KMS-11 (cell line): ENCODE measurements around the gene MOV10.

Source experiments
- H2AFZ ChIP-seq: fragments of 200-600 bp; sonication (generic); 2 replicates; pipeline ENCODE4 v1.6.1; 2016; ENCODE audit warnings: antibody characterized with exemption, mixed run types, low read depth
- H3K27ac ChIP-seq: fragments of 200-600 bp; sonication (generic); 2 replicates; pipeline ENCODE4 v1.6.1; 2016; ENCODE audit warnings: mild to moderate bottlenecking, mixed run types
- H3K27me3 ChIP-seq: fragments of 200-600 bp; sonication (generic); 2 replicates; pipeline ENCODE4 v1.6.1; 2017; ENCODE audit warnings: mild to moderate bottlenecking, low read depth, mixed run types, moderate library complexity; ENCODE audit not compliant: insufficient read depth
- H3K36me3 ChIP-seq: fragments of 200-600 bp; sonication (generic); 2 replicates; pipeline ENCODE4 v1.6.1; 2017; ENCODE audit warnings: mild to moderate bottlenecking, mixed run types; ENCODE audit not compliant: insufficient read depth
- H3K4me1 ChIP-seq: fragments of 200-600 bp; sonication (generic); 2 replicates; pipeline ENCODE4 v1.6.1; 2016; ENCODE audit warnings: mild to moderate bottlenecking, low read depth, mixed run types; ENCODE audit not compliant: poor library complexity, severe bottlenecking
- H3K4me2 ChIP-seq: fragments of 200-600 bp; sonication (generic); 2 replicates; pipeline ENCODE4 v1.7.0; 2016; ENCODE audit warnings: mild to moderate bottlenecking, mixed run types
- H3K4me3 ChIP-seq: fragments of 200-600 bp; sonication (generic); IDR thresholded peaks from 2 replicates; pipeline ENCODE4 v1.6.1; 2017; ENCODE audit warnings: low read depth, low read length, mixed read lengths; ENCODE audit not compliant: insufficient read depth
- H3K79me2 ChIP-seq: fragments of 200-600 bp; sonication (generic); 2 replicates; pipeline ENCODE4 v1.6.1; 2016; ENCODE audit warnings: low read depth, mixed run types; ENCODE audit not compliant: insufficient read depth
- H3K9ac ChIP-seq: fragments of 200-600 bp; sonication (generic); 2 replicates; pipeline ENCODE4 v1.6.1; 2016; ENCODE audit warnings: mild to moderate bottlenecking, mixed run types
- H4K20me1 ChIP-seq: fragments of 200-600 bp; sonication (generic); 2 replicates; pipeline ENCODE4 v1.6.1; 2016; ENCODE audit warnings: mild to moderate bottlenecking, mixed run types; ENCODE audit not compliant: insufficient read depth
- TF ChIP-seq, protein P1 (sequence below): fragments of 200-600 bp; sonication (generic); conservative IDR thresholded peaks from 2 replicates; pipeline ENCODE4 v1.6.1; 2017; ENCODE audit warnings: low read depth, mild to moderate bottlenecking, antibody characterized with exemption, low read length, moderate library complexity, mixed read lengths

MOV10 gene

DNA sequence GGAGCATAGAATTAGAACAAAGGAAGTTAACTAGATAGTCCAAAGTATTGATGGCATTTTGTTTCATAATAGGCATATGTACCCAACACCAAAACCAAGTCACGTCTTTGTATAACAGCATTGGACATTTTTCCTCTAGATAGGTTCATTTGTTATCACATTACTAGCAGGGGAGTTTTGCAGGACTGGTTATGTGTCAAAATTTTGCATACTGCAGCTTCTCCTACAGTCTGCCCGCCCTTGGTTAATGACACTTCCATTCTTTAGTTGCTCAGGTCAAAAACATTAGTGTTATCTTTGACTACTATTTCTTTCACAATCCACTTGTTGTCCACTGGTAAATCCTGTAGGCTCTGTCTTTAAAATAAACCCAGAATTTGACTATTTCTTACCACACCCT is 45.9 kb upstream of the MOV10 start:
- Histone ChIP-seq H3K9ac (no peak overlapping the region), H3K36me3 (no peaks in the 10 kb centered on the region), H2AFZ (no peak overlapping the region), H3K4me1 (peaks cover 44% of the 10 kb centered on the region), H3K27ac (no peak overlapping the region), H3K79me2 (peaks cover 98% of the 10 kb centered on the region), H4K20me1 (peaks cover 7% of the 10 kb centered on the region; the same call in 1 of the 2 replicates), H3K4me3 (no peak overlapping the region), H3K4me2 (no peak overlapping the region), H3K27me3 (no peaks in the 10 kb centered on the region)
- TF ChIP-seq, protein P1, sequence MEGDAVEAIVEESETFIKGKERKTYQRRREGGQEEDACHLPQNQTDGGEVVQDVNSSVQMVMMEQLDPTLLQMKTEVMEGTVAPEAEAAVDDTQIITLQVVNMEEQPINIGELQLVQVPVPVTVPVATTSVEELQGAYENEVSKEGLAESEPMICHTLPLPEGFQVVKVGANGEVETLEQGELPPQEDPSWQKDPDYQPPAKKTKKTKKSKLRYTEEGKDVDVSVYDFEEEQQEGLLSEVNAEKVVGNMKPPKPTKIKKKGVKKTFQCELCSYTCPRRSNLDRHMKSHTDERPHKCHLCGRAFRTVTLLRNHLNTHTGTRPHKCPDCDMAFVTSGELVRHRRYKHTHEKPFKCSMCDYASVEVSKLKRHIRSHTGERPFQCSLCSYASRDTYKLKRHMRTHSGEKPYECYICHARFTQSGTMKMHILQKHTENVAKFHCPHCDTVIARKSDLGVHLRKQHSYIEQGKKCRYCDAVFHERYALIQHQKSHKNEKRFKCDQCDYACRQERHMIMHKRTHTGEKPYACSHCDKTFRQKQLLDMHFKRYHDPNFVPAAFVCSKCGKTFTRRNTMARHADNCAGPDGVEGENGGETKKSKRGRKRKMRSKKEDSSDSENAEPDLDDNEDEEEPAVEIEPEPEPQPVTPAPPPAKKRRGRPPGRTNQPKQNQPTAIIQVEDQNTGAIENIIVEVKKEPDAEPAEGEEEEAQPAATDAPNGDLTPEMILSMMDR: no peak

DNA sequence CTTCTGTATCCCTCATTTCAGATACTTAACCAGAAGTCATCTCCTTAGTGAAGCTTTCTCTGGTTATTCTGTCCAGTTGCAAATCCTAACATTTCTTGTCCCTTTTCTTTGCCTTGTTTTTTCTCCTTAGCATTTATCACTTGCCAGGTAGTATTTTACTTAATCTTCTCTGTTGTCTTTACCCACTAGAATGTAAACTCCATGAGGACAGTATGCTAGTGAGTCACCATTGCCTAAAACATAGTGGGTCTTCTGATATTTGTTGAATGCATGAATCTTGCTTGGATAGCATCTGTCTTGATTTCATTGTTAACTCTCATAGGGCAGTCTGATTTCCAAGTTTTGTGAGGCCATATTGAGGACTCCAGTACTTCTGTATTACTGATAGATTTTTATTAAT is 45.2 kb upstream of the MOV10 start:
- no peak overlapping the region for H2AFZ ChIP-seq
- TF ChIP-seq, protein P1: no peak
- peaks cover 45% of the 10 kb centered on the region for H3K4me1 ChIP-seq
- H3K79me2 ChIP-seq: peaks cover 98% of the 10 kb centered on the region
- H3K4me3 ChIP-seq: no peak overlapping the region
- H4K20me1 ChIP-seq: peaks cover 13% of the 10 kb centered on the region; the same call in 1 of the 2 replicates
- no peak overlapping the region for H3K4me2 ChIP-seq
- H3K36me3 ChIP-seq: no peaks in the 10 kb centered on the region
- no peaks in the 10 kb centered on the region for H3K27me3 ChIP-seq
- no peak overlapping the region for H3K27ac ChIP-seq
- no peak overlapping the region for H3K9ac ChIP-seq

DNA sequence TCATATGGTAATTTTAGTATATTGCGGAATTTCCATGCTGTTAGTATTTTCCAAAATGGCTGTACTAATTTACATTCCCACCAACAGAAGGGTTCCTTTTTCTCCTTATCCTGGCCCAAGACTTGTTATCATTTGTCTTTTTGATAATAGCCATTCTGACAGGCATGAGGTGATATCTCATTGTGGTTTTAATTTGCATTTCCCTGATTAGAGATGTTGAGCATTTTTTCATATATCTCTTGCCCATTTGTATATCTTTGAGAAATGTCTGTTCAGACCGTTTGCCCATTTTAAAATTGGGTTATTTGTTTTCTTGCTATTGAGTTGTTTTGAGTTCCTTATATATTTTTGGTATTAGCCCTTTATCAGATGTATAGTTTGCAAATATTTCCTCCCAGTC is 40.8 kb upstream of the MOV10 start:
- Histone ChIP-seq H4K20me1 (peaks cover 30% of the 10 kb centered on the region; the same call in 1 of the 2 replicates), H3K36me3 (no peaks in the 10 kb centered on the region), H3K4me3 (no peak overlapping the region), H3K27me3 (no peaks in the 10 kb centered on the region), H2AFZ (no peak overlapping the region), H3K4me2 (no peak overlapping the region; the same call in 1 of the 2 replicates), H3K27ac (no peak overlapping the region), H3K4me1 (peaks cover 60% of the 10 kb centered on the region), H3K79me2 (peaks cover 97% of the 10 kb centered on the region), H3K9ac (no peak overlapping the region)
- TF ChIP-seq, protein P1: no peak

DNA sequence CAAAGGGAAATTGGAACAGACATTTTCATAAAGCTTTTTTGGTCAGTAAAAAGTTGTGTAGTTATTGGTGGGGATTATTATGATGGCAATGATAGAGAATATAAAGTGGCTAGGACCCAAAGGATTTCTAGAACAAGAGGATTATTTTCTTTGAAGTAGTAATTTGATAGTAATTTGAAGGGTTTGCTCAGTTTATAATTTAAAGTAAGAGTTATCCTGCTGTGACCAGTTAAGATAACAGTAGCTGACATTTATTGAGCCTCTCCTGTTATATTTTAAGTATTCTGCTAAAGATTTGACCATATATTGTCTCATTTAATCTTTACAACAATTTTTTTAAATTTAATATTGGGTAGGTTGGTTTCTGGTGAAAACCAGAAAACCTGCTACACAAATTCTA is 40.1 kb upstream of the MOV10 start:
- peaks cover 30% of the 10 kb centered on the region for H4K20me1 ChIP-seq
- H3K27me3 ChIP-seq: no peaks in the 10 kb centered on the region
- no peak overlapping the region for H3K9ac ChIP-seq
- H3K4me1 ChIP-seq: peaks cover 60% of the 10 kb centered on the region
- no peaks in the 10 kb centered on the region for H3K36me3 ChIP-seq
- H2AFZ ChIP-seq: no peak overlapping the region
- no peak overlapping the region for H3K4me3 ChIP-seq
- H3K79me2 ChIP-seq: peaks cover 94% of the 10 kb centered on the region
- H3K27ac ChIP-seq: no peak overlapping the region
- no peak overlapping the region; the same call in none of the 2 replicates for H3K4me2 ChIP-seq
- TF ChIP-seq, protein P1: no peak
